Prostate gland (tissue), 2 donors: Measurements from ENCODE around the gene PCGF2. TPM values are rescaled to one million over a fixed set of nuclear protein-coding genes. Genes with fewer than 3 reads are reported as not detected.

ENCODE experiments used
- DNase-seq: peaks from one replicate; pipeline ENCODE4 v3.0.0-alpha.2; 2019; ENCODE audit warnings: low spot score
- H3K27ac ChIP-seq, 2 donors: fragments of 200-600 bp; sonication (generic); 2 replicates each; pipeline ENCODE4 v1.5.1; 2017 to 2019
- H3K27me3 ChIP-seq: fragments of 200-600 bp; sonication (generic); replicated peaks from 2 replicates; pipeline ENCODE4 v1.5.1; 2019; ENCODE audit not compliant: insufficient read depth
- H3K36me3 ChIP-seq, 2 donors: fragments of 200-600 bp; sonication (generic); 1 replicate in 1 of 2; 2 replicates in 1 of 2; pipeline versions ENCODE4 v1.5.1 to v1.8.1; 2017 to 2019
- H3K4me1 ChIP-seq: fragments of 200-600 bp; sonication (generic); replicated peaks from 2 replicates; pipeline ENCODE4 v1.5.1; 2019
- H3K4me3 ChIP-seq, 2 donors: fragments of 200-600 bp; sonication (generic); 2 replicates each; pipeline ENCODE4 v1.5.1; 2017 to 2019
- H3K9me3 ChIP-seq: fragments of 200-600 bp; sonication (generic); 2 replicates; pipeline ENCODE4 v1.5.1; 2017
- CTCF ChIP-seq, 4 experiments: fragments of 200-600 bp in 2 of 4; fragments of 450-650 bp in 2 of 4; sonication (generic) in 2 of 4; IDR thresholded peaks; 1 replicate in 3 of 4; 2 replicates in 1 of 4; pipeline ENCODE4 v1.5.1; 2016 to 2019; ENCODE audit warnings: antibody characterized with exemption in 4 of 4, mild to moderate bottlenecking in 2 of 4, moderate library complexity in 2 of 4
- POLR2A ChIP-seq: fragments of 450-650 bp; IDR thresholded peaks from one replicate; pipeline ENCODE4 v1.6.1; 2016; ENCODE audit warnings: antibody characterized with exemption, mild to moderate bottlenecking
- POLR2AphosphoS5 ChIP-seq: sonication (generic); formaldehyde crosslinking; IDR thresholded peaks from one replicate; pipeline ENCODE4 v1.6.1; 2017; ENCODE audit warnings: antibody characterized with exemption
- WGBS: methylation state at CpG from one replicate; pipeline ENCODE4 v1.1.5; 2018; 5-methylcytosine and 5-hydroxymethylcytosine counted together
- intact Hi-C: fragments of 100-400 bp; cut with DNase I; formaldehyde crosslinking; loops from one replicate; pipeline ENCODE4 v1.14.2; 2022
- total RNA-seq, 2 donors: library from RNA; depleted of rRNA; stranded (reverse); fragments of >200 nt; gene quantifications; one replicate each; pipeline ENCODE4 v1.1.0, GENCODE V29; 2016

PCGF2 gene
- total RNA-seq, 2 donors from 2014 or later, result 17.1 to 17.8 TPM

- no peaks in the 10 kb centered on the region for H3K4me1 ChIP-seq
- DNase-seq, result no peak
- WGBS, result 86% methylated on average over 6 of the region's 6 CpGs
- no peak for TF ChIP-seq POLR2AphosphoS5
- no peak for TF ChIP-seq CTCF (IDR thresholded peaks at IDR 0.05)
- no peak for TF ChIP-seq POLR2A
- no peak overlapping the region for H3K27ac ChIP-seq
- H3K36me3 ChIP-seq, result peaks cover 0 to 38% of the 10 kb centered on the region in 2 donors
- no peaks in the 10 kb centered on the region for H3K9me3 ChIP-seq
- intact Hi-C loops, result no loop called here
- no peak overlapping the region for H3K4me3 ChIP-seq
- H3K27me3 ChIP-seq, result no peaks in the 10 kb centered on the region
Observed at GRCh38 chr17:38720941-38721340, 27.2 kb downstream of the PCGF2 start.

- peaks cover 0 to 38% of the 10 kb centered on the region in 2 donors for H3K36me3 ChIP-seq
Observed at GRCh38 chr17:38719943-38720641, 28.0 kb downstream of the PCGF2 start.

GRCh38 chr17:38719289-38719942 lies 28.7 kb downstream of the PCGF2 start:
- no peaks in the 10 kb centered on the region for H3K9me3 ChIP-seq
- WGBS, result 83% methylated on average over 29 of the region's 29 CpGs
- H3K27ac ChIP-seq, result no peak overlapping the region
- DNase-seq, result no peak
- H3K36me3 ChIP-seq, result peaks cover 0 to 33% of the 10 kb centered on the region in 2 donors
- intact Hi-C loops, result no loop called here
- no peaks in the 10 kb centered on the region for H3K27me3 ChIP-seq
- TF ChIP-seq CTCF (IDR thresholded peaks at IDR 0.05) (no peak), POLR2A (no peak), POLR2AphosphoS5 (no peak)
- no peak overlapping the region for H3K4me3 ChIP-seq
- H3K4me1 ChIP-seq, result no peaks in the 10 kb centered on the region

More at GRCh38 chr17:38719943-38720641, 28.0 kb downstream of the PCGF2 start:
- no peak for DNase-seq
- intact Hi-C loops, result no loop called here
- Histone ChIP-seq H3K27ac (no peak overlapping the region), H3K27me3 (no peaks in the 10 kb centered on the region), H3K4me1 (no peaks in the 10 kb centered on the region), H3K9me3 (no peaks in the 10 kb centered on the region), H3K4me3 (no peak overlapping the region)
- no peak for TF ChIP-seq POLR2A
- TF ChIP-seq POLR2AphosphoS5, result no peak
- no peak for TF ChIP-seq CTCF (IDR thresholded peaks at IDR 0.05)
- WGBS, result 66% methylated on average over 35 of the region's 39 CpGs

GRCh38 chr17:38717139-38717745 lies 30.9 kb downstream of the PCGF2 start:
- Histone ChIP-seq H3K27ac (no peak overlapping the region), H3K4me3 (no peak overlapping the region), H3K36me3 (peaks cover 0 to 34% of the 10 kb centered on the region in 2 donors), H3K4me1 (no peaks in the 10 kb centered on the region), H3K27me3 (no peaks in the 10 kb centered on the region), H3K9me3 (no peaks in the 10 kb centered on the region)
- intact Hi-C loops, result no loop called here
- 73% methylated on average over 12 of the region's 12 CpGs for WGBS
- no peak for DNase-seq
- no peak for TF ChIP-seq POLR2A
- TF ChIP-seq POLR2AphosphoS5, result no peak
- no peak for TF ChIP-seq CTCF (IDR thresholded peaks at IDR 0.05)
